ENCODE results near the gene GTF2IRD1. TPM values are rescaled to one million over a fixed set of nuclear protein-coding genes. Genes with fewer than 3 reads are reported as not detected.
"Not testable (repeated sequence)": the region's sequence is repeated elsewhere in the genome, so short reads cannot be mapped to it uniquely, and the experiment has no call there.

GTF2IRD1 gene
- total and polyA plus RNA-seq, 5 donors: 10.6 to 29.9 (median 20.6) TPM

DNA sequence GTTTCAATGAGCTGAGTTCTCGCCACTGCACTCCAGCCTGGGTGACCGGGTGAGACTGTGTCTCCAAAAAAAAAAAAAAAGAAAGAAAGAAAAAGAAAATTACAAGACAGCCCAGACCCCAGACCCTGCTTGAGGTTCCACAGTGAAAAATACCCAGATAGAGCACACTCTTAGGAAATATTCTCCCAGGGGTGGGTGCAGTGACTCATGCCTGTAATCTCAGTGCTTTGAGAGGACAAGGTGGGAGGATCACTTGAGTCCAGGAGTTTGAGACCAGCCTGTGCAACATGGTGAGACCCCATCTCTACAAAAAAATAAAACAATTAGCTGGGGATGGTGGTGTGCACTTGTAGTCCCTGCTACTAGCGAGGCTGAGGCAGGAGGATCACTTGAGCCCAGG is 41.1 kb upstream of the GTF2IRD1 start:
- intact Hi-C loops (cut with DNase I): loop anchor here in 1 of 4 donors (10.0 kb wide), 2 partner anchors 242 to 632 kb away; partner anchors contain the start of gene GTF2I
- WGBS: 77% methylated on average over 3 of the region's 3 CpGs
- ATAC-seq: no peak
- no peak for DNase-seq
- no peaks in the 10 kb centered on the region for H3K4me1 ChIP-seq (ENCODE audit: control insufficient read depth, insufficient read depth, low read length)
- no peaks in the 10 kb centered on the region for H3K9me3 ChIP-seq (ENCODE audit: control insufficient read depth, low read length)
- no peak overlapping the region for H3K4me3 ChIP-seq (ENCODE audit: low read length)
- no peaks in the 10 kb centered on the region for H3K27me3 ChIP-seq (ENCODE audit: control insufficient read depth, insufficient read depth)
- no peak overlapping the region for H3K27ac ChIP-seq (ENCODE audit: low read length)

DNA sequence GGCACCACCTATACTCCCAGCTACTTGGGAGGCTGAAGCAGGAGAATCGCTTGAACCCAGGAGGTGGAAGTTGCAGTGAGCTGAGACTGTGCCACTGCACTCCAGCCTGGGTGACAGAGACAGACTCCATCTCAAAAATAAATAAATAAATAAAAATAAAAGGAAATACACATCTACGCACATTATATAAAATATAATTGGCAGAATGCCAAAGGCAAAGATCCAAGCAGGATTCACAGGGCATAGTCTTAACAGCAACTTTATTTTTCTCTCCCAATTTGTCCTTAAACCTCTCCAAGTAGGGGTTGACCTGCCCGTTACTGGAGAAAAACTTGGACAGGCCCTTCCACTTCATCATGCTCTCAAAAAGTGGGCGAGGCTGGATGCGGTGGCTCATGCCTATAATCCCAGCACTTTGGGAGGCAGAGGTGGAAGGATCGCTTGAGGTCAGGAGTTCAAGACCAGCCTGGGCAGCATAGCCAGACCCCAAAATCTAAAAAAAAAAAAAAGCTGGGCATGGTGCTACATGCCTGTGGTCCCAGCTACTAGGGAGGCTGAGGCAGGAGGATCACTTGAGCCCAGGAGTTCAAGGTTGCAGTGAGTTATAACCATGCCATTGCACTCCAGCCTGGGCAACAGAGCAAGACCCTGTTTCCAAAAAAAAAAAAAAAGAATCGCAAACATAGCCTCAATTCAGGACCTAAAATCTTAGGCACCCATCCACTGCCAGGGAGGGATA is 38.9 kb upstream of the GTF2IRD1 start:
- DNase-seq; ATAC-seq; H3K4me1 ChIP-seq (ENCODE audit: control insufficient read depth, insufficient read depth, low read length); H3K27me3 ChIP-seq (ENCODE audit: control insufficient read depth, insufficient read depth); H3K27ac ChIP-seq (ENCODE audit: low read length); H3K9me3 ChIP-seq (ENCODE audit: control insufficient read depth, low read length); H3K4me3 ChIP-seq (ENCODE audit: low read length): not testable (repeated sequence)
- no CpG with 5 or more reads among the region's 7 CpGs for WGBS
- intact Hi-C loops (cut with DNase I): loop anchor here in 2 of 4 donors (5.0 to 10.0 kb wide), 3 partner anchors 153 to 630 kb away; partner anchors contain the start of gene GTF2I (in 1 of the 2)

DNA sequence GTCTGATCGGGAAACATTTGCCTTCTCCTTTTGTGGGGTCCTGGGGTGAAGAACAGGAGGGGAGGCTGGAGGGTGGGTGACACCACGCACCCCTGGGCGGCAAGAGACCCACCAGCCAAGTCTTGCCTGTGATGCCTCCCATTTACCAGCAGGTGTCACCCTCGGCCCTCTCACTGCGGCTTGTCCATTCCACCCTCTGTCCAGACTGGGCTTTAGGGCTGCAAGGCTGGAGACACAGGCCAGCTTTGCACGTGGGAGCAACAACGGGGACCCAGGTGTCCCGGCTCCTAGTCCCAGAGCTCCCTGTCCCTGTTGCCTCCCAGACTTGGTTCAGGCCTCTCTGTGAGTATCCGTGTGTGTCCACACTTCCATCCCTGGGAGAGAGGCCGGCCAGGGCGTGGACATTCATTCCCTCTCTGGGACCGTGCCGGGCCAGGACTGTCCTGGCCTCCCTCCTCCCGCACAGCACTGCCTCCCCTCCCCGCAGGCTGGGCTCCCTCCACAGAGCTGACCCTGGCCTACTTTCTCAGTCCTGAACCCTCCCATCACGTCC is 36.2 kb upstream of the GTF2IRD1 start:
- peak; percentile 65 to 79 (median 78) for DNase-seq
- intact Hi-C loops (cut with DNase I): loop anchor here in 2 of 4 donors (1.0 to 10.0 kb wide), 4 partner anchors 149 to 627 kb away; partner anchors contain the start of gene GTF2I (in 1 of the 2)
- no peaks in the 10 kb centered on the region for H3K27me3 ChIP-seq (ENCODE audit: control insufficient read depth, insufficient read depth)
- H3K4me1 ChIP-seq (ENCODE audit: control insufficient read depth, insufficient read depth, low read length): no peaks in the 10 kb centered on the region
- 23% methylated on average over 16 of the region's 16 CpGs for WGBS
- H3K27ac ChIP-seq (ENCODE audit: low read length): no peak overlapping the region
- H3K9me3 ChIP-seq (ENCODE audit: control insufficient read depth, low read length): no peaks in the 10 kb centered on the region
- peak; percentile 86 to 94 for ATAC-seq
- H3K4me3 ChIP-seq (ENCODE audit: low read length): no peak overlapping the region

DNA sequence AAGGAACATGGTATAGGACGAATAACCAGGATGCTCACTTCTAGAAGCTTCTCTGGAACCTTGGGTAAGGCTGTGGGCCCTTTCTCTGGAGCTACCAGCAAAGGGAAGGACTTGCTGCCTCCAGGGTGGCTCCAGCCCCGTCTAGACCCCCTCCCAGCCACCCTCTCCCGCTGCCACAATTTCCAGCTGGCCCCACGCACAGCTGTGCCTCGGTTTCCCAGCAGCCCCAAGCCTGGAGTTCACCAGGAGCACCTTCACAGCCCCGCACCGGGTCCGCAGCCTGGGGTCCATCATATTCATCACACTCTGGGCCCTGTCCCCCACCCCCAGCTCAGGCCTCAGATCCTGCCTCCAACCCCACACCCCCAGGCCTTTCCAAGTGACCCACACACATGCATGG is 35.6 kb upstream of the GTF2IRD1 start:
- peak; percentile 23 to 40 for ATAC-seq
- intact Hi-C loops (cut with DNase I): loop anchor here in 2 of 4 donors (5.0 to 10.0 kb wide), 3 partner anchors 149 to 627 kb away; partner anchors contain the start of gene GTF2I (in 1 of the 2)
- DNase-seq: no peak
- H3K9me3 ChIP-seq (ENCODE audit: control insufficient read depth, low read length): no peaks in the 10 kb centered on the region
- WGBS: 79% methylated on average over 8 of the region's 8 CpGs
- H3K4me1 ChIP-seq (ENCODE audit: control insufficient read depth, insufficient read depth, low read length): no peaks in the 10 kb centered on the region
- H3K27me3 ChIP-seq (ENCODE audit: control insufficient read depth, insufficient read depth): no peaks in the 10 kb centered on the region
- H3K27ac ChIP-seq (ENCODE audit: low read length): no peak overlapping the region
- no peak overlapping the region for H3K4me3 ChIP-seq (ENCODE audit: low read length)

DNA sequence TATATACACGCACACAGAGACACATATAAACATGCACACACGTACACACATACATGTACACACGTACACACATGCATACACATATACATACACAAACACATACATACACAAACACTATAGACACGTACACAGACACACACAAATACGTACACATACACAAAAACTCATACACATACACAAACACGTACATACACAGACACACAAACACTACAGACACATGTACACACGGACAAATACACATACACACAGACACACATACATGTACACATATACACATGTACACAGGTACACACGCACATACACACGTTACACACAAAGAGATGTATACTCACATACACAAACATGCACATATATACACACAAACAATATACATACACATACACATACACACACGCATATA is 35.2 kb upstream of the GTF2IRD1 start:
- H3K9me3 ChIP-seq (ENCODE audit: control insufficient read depth, low read length): no peaks in the 10 kb centered on the region
- DNase-seq (no peak), ATAC-seq (no peak)
- no peak overlapping the region for H3K4me3 ChIP-seq (ENCODE audit: low read length)
- H3K27me3 ChIP-seq (ENCODE audit: control insufficient read depth, insufficient read depth): no peaks in the 10 kb centered on the region
- no peak overlapping the region for H3K27ac ChIP-seq (ENCODE audit: low read length)
- 81% methylated on average over 10 of the region's 10 CpGs for WGBS
- no peaks in the 10 kb centered on the region for H3K4me1 ChIP-seq (ENCODE audit: control insufficient read depth, insufficient read depth, low read length)
- intact Hi-C loops (cut with DNase I): loop anchor here in 2 of 4 donors (5.0 to 10.0 kb wide), 3 partner anchors 149 to 626 kb away; partner anchors contain the start of gene GTF2I (in 1 of the 2)

DNA sequence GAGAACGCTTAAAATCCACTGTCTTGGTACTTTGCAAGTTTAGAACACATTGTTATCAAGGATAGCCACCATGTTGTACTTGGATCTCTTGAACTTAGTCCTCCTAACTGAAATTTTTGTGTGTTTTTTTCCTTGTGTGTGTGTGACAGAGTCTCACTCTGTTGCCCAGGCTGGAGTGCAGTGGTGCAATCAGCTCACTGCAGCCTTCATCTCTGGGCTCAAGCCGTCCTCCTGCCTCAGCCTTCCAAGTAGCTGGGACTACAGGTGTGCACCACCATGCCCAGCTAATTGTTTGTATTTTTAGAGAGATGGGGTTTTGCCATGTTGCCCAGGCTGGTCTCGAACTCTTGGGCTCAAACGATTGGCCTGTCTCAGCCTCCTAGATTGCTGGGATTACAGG is 34.5 kb upstream of the GTF2IRD1 start:
- not testable (repeated sequence) for DNase-seq; ATAC-seq; H3K4me3 ChIP-seq (ENCODE audit: low read length); H3K9me3 ChIP-seq (ENCODE audit: control insufficient read depth, low read length); H3K4me1 ChIP-seq (ENCODE audit: control insufficient read depth, insufficient read depth, low read length); H3K27ac ChIP-seq (ENCODE audit: low read length); H3K27me3 ChIP-seq (ENCODE audit: control insufficient read depth, insufficient read depth)
- intact Hi-C loops (cut with DNase I): loop anchor here in 2 of 4 donors (5.0 to 10.0 kb wide), 3 partner anchors 148 to 626 kb away; partner anchors contain the start of gene GTF2I (in 1 of the 2)
- WGBS: 46% methylated on average over 4 of the region's 4 CpGs

DNA sequence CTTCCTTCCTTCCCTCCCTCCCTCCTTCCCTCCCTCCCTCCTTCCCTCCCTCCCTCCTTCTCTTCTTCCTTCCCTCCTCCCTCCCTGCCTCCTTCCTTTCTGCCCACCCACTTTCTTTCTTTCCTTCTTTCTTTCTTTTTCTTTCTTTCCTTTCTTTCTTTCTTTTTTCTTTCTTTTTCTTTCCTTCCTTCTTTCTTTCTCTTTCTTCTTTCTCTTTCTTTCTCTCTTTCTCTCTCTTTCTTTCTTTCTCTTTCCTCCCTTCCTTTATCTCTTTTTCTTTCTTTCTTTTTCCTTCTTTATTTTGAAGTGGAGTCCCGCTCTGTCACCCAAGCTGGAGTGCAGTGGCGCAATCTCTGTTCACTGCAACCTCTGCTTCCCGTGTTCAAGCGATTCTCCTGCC is 33.7 kb upstream of the GTF2IRD1 start:
- Histone ChIP-seq H3K27ac (ENCODE audit: low read length) (no peak overlapping the region), H3K4me1 (ENCODE audit: control insufficient read depth, insufficient read depth, low read length) (no peaks in the 10 kb centered on the region), H3K27me3 (ENCODE audit: control insufficient read depth, insufficient read depth) (no peaks in the 10 kb centered on the region), H3K9me3 (ENCODE audit: control insufficient read depth, low read length) (no peaks in the 10 kb centered on the region), H3K4me3 (ENCODE audit: low read length) (no peak overlapping the region)
- DNase-seq (no peak), ATAC-seq (no peak)
- 88% methylated on average over 4 of the region's 4 CpGs for WGBS
- intact Hi-C loops (cut with DNase I): no loop called here

DNA sequence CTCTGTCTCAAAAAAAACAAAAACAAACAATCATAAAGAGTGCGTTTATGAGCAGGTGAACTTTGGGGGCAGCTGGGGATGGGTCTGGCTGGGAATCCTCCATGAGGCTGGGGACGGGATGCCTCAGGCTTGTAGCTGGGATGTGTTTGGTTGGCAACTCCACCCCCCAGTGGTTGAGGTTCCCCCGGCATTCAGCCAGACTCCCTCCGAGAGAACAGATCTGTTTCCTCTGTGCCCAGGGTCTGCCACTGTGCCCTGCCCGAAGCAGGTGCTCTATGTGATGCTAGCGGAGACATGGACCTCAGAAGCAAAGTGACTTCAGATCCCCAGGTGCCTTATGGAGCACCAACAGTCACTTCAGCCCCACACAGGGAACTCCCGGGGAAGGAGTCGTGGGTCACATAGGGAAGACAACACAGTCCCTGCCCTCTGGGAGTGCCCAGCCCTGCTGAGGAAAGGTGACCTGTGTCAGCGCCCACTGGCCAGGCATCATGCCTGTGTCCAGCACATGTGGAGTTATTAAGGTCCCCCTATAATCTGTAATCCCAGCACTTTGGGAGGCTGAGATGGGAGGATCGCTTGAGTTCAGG is 29.3 kb upstream of the GTF2IRD1 start:
- ATAC-seq (no peak), DNase-seq (no peak)
- intact Hi-C loops (cut with DNase I): no loop called here
- WGBS: 85% methylated on average over 10 of the region's 10 CpGs
- Histone ChIP-seq H3K9me3 (ENCODE audit: control insufficient read depth, low read length) (no peaks in the 10 kb centered on the region), H3K27me3 (ENCODE audit: control insufficient read depth, insufficient read depth) (no peaks in the 10 kb centered on the region), H3K4me1 (ENCODE audit: control insufficient read depth, insufficient read depth, low read length) (no peaks in the 10 kb centered on the region), H3K4me3 (ENCODE audit: low read length) (no peak overlapping the region), H3K27ac (ENCODE audit: low read length) (no peak overlapping the region)

DNA sequence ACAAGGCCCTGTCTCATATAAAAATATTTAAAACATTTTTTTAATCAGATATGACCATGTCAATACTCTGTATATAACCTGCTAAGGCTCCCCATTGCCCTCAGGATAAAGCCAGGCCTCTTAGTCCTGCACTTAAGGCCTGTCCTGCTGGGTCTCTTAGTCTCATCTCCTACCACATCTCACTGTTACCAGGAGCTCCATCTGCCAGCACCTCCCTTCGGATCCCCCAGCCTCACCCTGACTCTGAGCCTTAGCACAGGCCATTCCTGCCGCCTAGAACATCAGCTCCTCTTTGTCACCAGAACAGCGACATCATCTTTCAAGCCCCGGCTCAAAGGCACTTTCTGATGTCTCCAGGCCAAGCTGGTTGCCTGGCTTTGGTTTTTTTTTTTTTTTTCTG is 25.7 kb upstream of the GTF2IRD1 start:
- WGBS: 90% methylated on average over 4 of the region's 4 CpGs

DNA sequence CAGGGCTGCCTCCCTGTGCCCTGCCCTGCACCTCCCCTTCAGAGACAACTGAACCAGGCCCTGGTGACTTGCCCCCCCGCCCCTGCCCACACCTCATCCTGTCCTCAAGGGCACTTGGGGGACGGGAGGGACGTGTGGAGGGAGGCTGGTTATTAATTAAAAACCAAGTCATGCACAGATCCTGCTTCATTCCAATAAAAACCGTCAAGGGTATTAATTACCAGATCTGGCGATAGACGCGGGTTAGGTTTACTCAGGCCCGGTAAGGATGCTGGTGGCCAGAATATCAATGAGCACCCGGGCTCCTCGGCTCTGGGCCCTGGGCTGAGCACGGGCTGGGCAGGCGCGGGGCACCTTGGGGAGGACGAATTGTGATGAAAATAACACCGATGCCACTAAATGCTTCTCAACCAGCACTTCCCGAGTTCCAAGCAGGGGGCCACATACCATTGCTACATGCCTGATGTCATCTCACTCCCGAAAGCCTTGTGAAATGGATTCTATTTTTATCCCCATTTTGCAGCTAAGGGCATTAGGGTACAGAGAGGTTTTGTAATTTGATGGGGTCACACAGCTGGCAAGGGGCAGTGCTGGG is 24.5 kb upstream of the GTF2IRD1 start:
- H3K4me1 ChIP-seq (ENCODE audit: control insufficient read depth, insufficient read depth, low read length): no peaks in the 10 kb centered on the region
- DNase-seq: no peak
- H3K9me3 ChIP-seq (ENCODE audit: control insufficient read depth, low read length): no peaks in the 10 kb centered on the region
- intact Hi-C loops (cut with DNase I): no loop called here
- H3K27ac ChIP-seq (ENCODE audit: low read length): no peak overlapping the region
- no peaks in the 10 kb centered on the region for H3K27me3 ChIP-seq (ENCODE audit: control insufficient read depth, insufficient read depth)
- no peak for ATAC-seq
- no peak overlapping the region for H3K4me3 ChIP-seq (ENCODE audit: low read length)
- 44% methylated on average over 17 of the region's 17 CpGs for WGBS

More for the DNA sequence above, 25.7 kb upstream of the GTF2IRD1 start:
- intact Hi-C loops (cut with DNase I): no loop called here
- H3K4me1 ChIP-seq (ENCODE audit: control insufficient read depth, insufficient read depth, low read length): no peaks in the 10 kb centered on the region
- no peak overlapping the region for H3K4me3 ChIP-seq (ENCODE audit: low read length)
- no peaks in the 10 kb centered on the region for H3K27me3 ChIP-seq (ENCODE audit: control insufficient read depth, insufficient read depth)
- H3K27ac ChIP-seq (ENCODE audit: low read length): no peak overlapping the region
- ATAC-seq (no peak), DNase-seq (no peak)
- H3K9me3 ChIP-seq (ENCODE audit: control insufficient read depth, low read length): no peaks in the 10 kb centered on the region

DNA sequence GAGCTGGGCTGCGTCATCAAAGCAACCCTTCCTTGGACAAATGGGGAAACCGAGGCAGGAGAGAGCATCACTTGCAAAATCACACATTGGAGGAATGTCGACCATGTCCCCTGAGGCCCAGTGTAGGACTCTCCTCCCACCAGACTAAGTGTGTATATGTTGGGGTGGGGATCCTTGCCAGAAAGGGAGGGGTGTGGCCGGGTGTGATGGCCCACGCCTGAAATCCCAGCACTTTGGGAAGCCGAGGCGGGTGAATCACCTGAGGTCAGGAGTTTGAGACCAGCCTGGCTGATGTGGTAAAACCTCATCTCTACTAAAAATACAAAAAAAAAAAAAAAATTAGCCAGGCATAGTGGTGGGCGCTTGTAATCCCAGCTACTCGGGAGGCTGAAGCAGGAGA is 23.3 kb upstream of the GTF2IRD1 start:
- DNase-seq; H3K9me3 ChIP-seq (ENCODE audit: control insufficient read depth, low read length): not testable (repeated sequence)

More for the DNA sequence above, 23.3 kb upstream of the GTF2IRD1 start:
- H3K4me1 ChIP-seq (ENCODE audit: control insufficient read depth, insufficient read depth, low read length); H3K27ac ChIP-seq (ENCODE audit: low read length); H3K27me3 ChIP-seq (ENCODE audit: control insufficient read depth, insufficient read depth); H3K4me3 ChIP-seq (ENCODE audit: low read length); ATAC-seq; intact Hi-C loops (cut with DNase I): not testable (repeated sequence)
- 82% methylated on average over 9 of the region's 9 CpGs for WGBS
